T-helper 9 cell (primary cell): ENCODE results near the gene PAH.

Experiments used
- DNase-seq: peaks from one replicate; pipeline ENCODE4 v3.0.0-alpha.2; 2020
- total RNA-seq, 2 donors: gene quantifications; one replicate each; lab custom pipeline; 2026; lab: John Stamatoyannopoulos, UW

PAH gene
- 0 to 0.24 reads per million in 2 donors for total RNA-seq

GRCh38 chr12:102917026-102917787 lies at the start of gene PAH:
Gene PAH (minus strand): TSS chr12:102917244. CDS start chr12:102917130, 114 bp downstream.
- DNase-seq = no peak

GRCh38 chr12:102966200-102966863 lies 49.3 kb upstream of the PAH start:
- no peak for DNase-seq

GRCh38 chr12:102965281-102966155 lies 48.5 kb upstream of the PAH start:
- no peak for DNase-seq

GRCh38 chr12:102964872-102965271 lies 47.8 kb upstream of the PAH start:
- no peak for DNase-seq

GRCh38 chr12:102963796-102964195 lies 46.8 kb upstream of the PAH start:
- no peak for DNase-seq

- no peak for DNase-seq
Measured at GRCh38 chr12:102962986-102963385, 45.9 kb upstream of the PAH start.

GRCh38 chr12:102962532-102962931 lies 45.5 kb upstream of the PAH start:
- DNase-seq = no peak

GRCh38 chr12:102961466-102961855 lies 44.4 kb upstream of the PAH start:
- DNase-seq = no peak

GRCh38 chr12:102960766-102961465 lies 43.9 kb upstream of the PAH start:
- no peak for DNase-seq

GRCh38 chr12:102959391-102959790 lies 42.3 kb upstream of the PAH start:
- no peak for DNase-seq

- DNase-seq = no peak
Measured at GRCh38 chr12:102958830-102959176, 41.8 kb upstream of the PAH start.

GRCh38 chr12:102958073-102958829 lies 41.2 kb upstream of the PAH start:
- DNase-seq = no peak

GRCh38 chr12:102957339-102958050 lies 40.5 kb upstream of the PAH start, which contains the start of gene ASCL1:
Gene ASCL1 (plus strand): TSS chr12:102957674. CDS start chr12:102958245, 571 bp downstream.
- no peak for DNase-seq

GRCh38 chr12:102956738-102957327 lies 39.8 kb upstream of the PAH start:
- DNase-seq = no peak

- DNase-seq = no peak
Measured at GRCh38 chr12:102955926-102956737, 39.1 kb upstream of the PAH start.

GRCh38 chr12:102954134-102954533 lies 37.1 kb upstream of the PAH start:
- no peak for DNase-seq

GRCh38 chr12:102953221-102953620 lies 36.2 kb upstream of the PAH start:
- DNase-seq = no peak

- DNase-seq = no peak
Measured at GRCh38 chr12:102951841-102952240, 34.8 kb upstream of the PAH start.

- no peak for DNase-seq
Measured at GRCh38 chr12:102950950-102951619, 34.0 kb upstream of the PAH start.
